AG10803 (cell line): Measurements from ENCODE around the gene SLC23A2.
A peak's percentile ranks its signal among the peaks of the same experiment; 100 is the strongest.

Experiments
- DNase-seq: peaks from one replicate; pipeline ENCODE4 v3.0.0; 2010; ENCODE audit warnings: low read depth
- H3K4me3 ChIP-seq: 2 replicates; pipeline ENCODE4 v1.5.1; 2011; ENCODE audit warnings: mild to moderate bottlenecking, low read length, control low read depth
- CTCF ChIP-seq: conservative IDR thresholded peaks from 2 replicates; pipeline ENCODE4 v1.5.1; 2011; ENCODE audit warnings: mild to moderate bottlenecking, low read length, control low read depth, inconsistent platforms

SLC23A2 gene

GRCh38 chr20:4942331-4942730 lies 59.0 kb downstream of the SLC23A2 start:
- TF ChIP-seq CTCF = no peak
- no peak overlapping the region for H3K4me3 ChIP-seq
- DNase-seq = peak; percentile 90

- H3K4me3 ChIP-seq = no peak overlapping the region
- TF ChIP-seq CTCF = no peak
- no peak for DNase-seq
Observed at GRCh38 chr20:4937407-4938319, 63.6 kb downstream of the SLC23A2 start.

GRCh38 chr20:4936851-4937406 lies 64.4 kb downstream of the SLC23A2 start:
- no peak for DNase-seq
- no peak overlapping the region for H3K4me3 ChIP-seq
- no peak for TF ChIP-seq CTCF

- DNase-seq = no peak
- no peak overlapping the region for H3K4me3 ChIP-seq
- TF ChIP-seq CTCF = no peak
Observed at GRCh38 chr20:4936392-4936850, 64.9 kb downstream of the SLC23A2 start.

- no peak for TF ChIP-seq CTCF
- no peak overlapping the region for H3K4me3 ChIP-seq
- DNase-seq = no peak
Observed at GRCh38 chr20:4932061-4932460, 69.2 kb downstream of the SLC23A2 start.

GRCh38 chr20:4929686-4930397 lies 71.5 kb downstream of the SLC23A2 start:
- peak; percentile 29 for DNase-seq
- TF ChIP-seq CTCF = no peak

More at GRCh38 chr20:4929686-4930397, 71.5 kb downstream of the SLC23A2 start:
- no peak overlapping the region for H3K4me3 ChIP-seq
